ENCODE measurements around the gene SYN1. TPM values are rescaled to one million over a fixed set of nuclear protein-coding genes. Genes with fewer than 3 reads are reported as not detected.

SYN1 gene
- polyA plus RNA-seq, 1 experiment, result 0.23 TPM

GRCh38 chrX:47587091-47587891, 32.4 kb downstream of the SYN1 start:
- Histone ChIP-seq H3K36me3 (ENCODE audit: control insufficient read depth, insufficient read depth, low read length) (peaks cover 2% of the 10 kb centered on the region; the same call in 1 of the 2 replicates), H3K27me3 (ENCODE audit: control insufficient read depth, insufficient read depth, low read length) (no peaks in the 10 kb centered on the region), H3K4me3 (ENCODE audit: low read depth, low read length) (no peak overlapping the region)
- ChIA-PET POLR2A (interaction anchor here (0.6 to 1.0 kb wide), 2 partner anchors 86 to 748 kb away, joined by 3 to 5 read pairs; no protein-coding TSS in a partner anchor), CTCF (interaction anchor here (1.0 kb wide), 1 partner anchor 63 kb away, joined by 3 read pairs; no protein-coding TSS in a partner anchor)
- TF ChIP-seq, protein P1, sequence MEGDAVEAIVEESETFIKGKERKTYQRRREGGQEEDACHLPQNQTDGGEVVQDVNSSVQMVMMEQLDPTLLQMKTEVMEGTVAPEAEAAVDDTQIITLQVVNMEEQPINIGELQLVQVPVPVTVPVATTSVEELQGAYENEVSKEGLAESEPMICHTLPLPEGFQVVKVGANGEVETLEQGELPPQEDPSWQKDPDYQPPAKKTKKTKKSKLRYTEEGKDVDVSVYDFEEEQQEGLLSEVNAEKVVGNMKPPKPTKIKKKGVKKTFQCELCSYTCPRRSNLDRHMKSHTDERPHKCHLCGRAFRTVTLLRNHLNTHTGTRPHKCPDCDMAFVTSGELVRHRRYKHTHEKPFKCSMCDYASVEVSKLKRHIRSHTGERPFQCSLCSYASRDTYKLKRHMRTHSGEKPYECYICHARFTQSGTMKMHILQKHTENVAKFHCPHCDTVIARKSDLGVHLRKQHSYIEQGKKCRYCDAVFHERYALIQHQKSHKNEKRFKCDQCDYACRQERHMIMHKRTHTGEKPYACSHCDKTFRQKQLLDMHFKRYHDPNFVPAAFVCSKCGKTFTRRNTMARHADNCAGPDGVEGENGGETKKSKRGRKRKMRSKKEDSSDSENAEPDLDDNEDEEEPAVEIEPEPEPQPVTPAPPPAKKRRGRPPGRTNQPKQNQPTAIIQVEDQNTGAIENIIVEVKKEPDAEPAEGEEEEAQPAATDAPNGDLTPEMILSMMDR (IDR thresholded peaks at IDR 0.05; ENCODE audit: insufficient read depth, low read depth, low read length), result no peak
- no peak for DNase-seq (ENCODE audit: low read depth)

- Histone ChIP-seq H3K36me3 (ENCODE audit: control insufficient read depth, insufficient read depth, low read length) (peaks cover 2% of the 10 kb centered on the region; the same call in 1 of the 2 replicates), H3K4me3 (ENCODE audit: low read depth, low read length) (no peak overlapping the region), H3K27me3 (ENCODE audit: control insufficient read depth, insufficient read depth, low read length) (no peaks in the 10 kb centered on the region)
- POLR2A ChIA-PET, result no interaction called here
- CTCF ChIA-PET, result interaction anchor here (1.0 kb wide), 1 partner anchor 62 kb away, joined by 3 read pairs; no protein-coding TSS in a partner anchor
- TF ChIP-seq, protein P1 (IDR thresholded peaks at IDR 0.05; ENCODE audit: insufficient read depth, low read depth, low read length), result no peak
- DNase-seq (ENCODE audit: low read depth), result no peak
Measured at GRCh38 chrX:47586043-47586787, 33.4 kb downstream of the SYN1 start.

- DNase-seq (ENCODE audit: low read depth), result no peak
- POLR2A ChIA-PET, result no interaction called here
- no peak overlapping the region for H3K4me3 ChIP-seq (ENCODE audit: low read depth, low read length)
- peaks cover 2% of the 10 kb centered on the region; the same call in 1 of the 2 replicates for H3K36me3 ChIP-seq (ENCODE audit: control insufficient read depth, insufficient read depth, low read length)
- TF ChIP-seq, protein P1 (IDR thresholded peaks at IDR 0.05; ENCODE audit: insufficient read depth, low read depth, low read length), result no peak
- CTCF ChIA-PET, result no interaction called here
- no peaks in the 10 kb centered on the region for H3K27me3 ChIP-seq (ENCODE audit: control insufficient read depth, insufficient read depth, low read length)
Measured at GRCh38 chrX:47585273-47585672, 34.4 kb downstream of the SYN1 start.

GRCh38 chrX:47584714-47585113, 34.9 kb downstream of the SYN1 start:
- CTCF ChIA-PET, result no interaction called here
- TF ChIP-seq, protein P1 (IDR thresholded peaks at IDR 0.05; ENCODE audit: insufficient read depth, low read depth, low read length), result no peak
- Histone ChIP-seq H3K36me3 (ENCODE audit: control insufficient read depth, insufficient read depth, low read length) (peaks cover 2% of the 10 kb centered on the region; the same call in 1 of the 2 replicates), H3K4me3 (ENCODE audit: low read depth, low read length) (no peak overlapping the region; the same call in 1 of the 2 replicates), H3K27me3 (ENCODE audit: control insufficient read depth, insufficient read depth, low read length) (no peaks in the 10 kb centered on the region)
- POLR2A ChIA-PET, result no interaction called here
- no peak for DNase-seq (ENCODE audit: low read depth)
